HG02610 (cell line): ENCODE data around the gene SRPX2.
A peak's percentile ranks its signal among the peaks of the same experiment; 100 is the strongest.
"Not testable (repeated sequence)": the region's sequence is repeated elsewhere in the genome, so short reads cannot be mapped to it uniquely, and the experiment has no call there.

Experiments used
- ATAC-seq: cut with Tn5 transposase; IDR thresholded peaks from one replicate; pipeline ENCODE4 v1.9.1; 2021; ENCODE audit warnings: mild to moderate bottlenecking, moderate library complexity; ENCODE audit not compliant: unreplicated experiment

SRPX2 gene

GRCh38 chrX:100695991-100696390 is 52.0 kb downstream of the SRPX2 start:
- no peak for ATAC-seq

GRCh38 chrX:100696699-100697351 is 52.8 kb downstream of the SRPX2 start:
- no peak for ATAC-seq

DNA sequence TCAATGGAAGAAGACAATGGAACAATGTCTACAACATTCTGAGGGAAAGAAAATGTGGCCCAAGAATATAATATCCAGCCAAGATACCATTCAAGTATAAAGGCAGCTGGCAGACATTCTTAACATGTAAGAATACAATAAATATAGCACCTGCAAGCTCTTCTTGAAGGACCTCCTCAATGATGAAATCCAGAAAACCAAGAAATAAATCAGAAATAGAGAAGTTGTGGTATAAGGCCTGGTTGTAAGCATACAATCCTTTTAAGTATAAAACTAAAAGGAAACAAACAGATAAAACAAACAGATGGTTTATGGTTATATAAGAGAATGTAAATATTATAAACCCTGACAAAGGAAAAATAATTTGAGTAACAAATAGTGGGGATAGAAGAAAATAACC is 54.6 kb downstream of the SRPX2 start:
- ATAC-seq = no peak

GRCh38 chrX:100700809-100701208 is 56.8 kb downstream of the SRPX2 start:
- peak; percentile 88 for ATAC-seq

GRCh38 chrX:100704581-100705203 is 60.7 kb downstream of the SRPX2 start:
- ATAC-seq = no peak

DNA sequence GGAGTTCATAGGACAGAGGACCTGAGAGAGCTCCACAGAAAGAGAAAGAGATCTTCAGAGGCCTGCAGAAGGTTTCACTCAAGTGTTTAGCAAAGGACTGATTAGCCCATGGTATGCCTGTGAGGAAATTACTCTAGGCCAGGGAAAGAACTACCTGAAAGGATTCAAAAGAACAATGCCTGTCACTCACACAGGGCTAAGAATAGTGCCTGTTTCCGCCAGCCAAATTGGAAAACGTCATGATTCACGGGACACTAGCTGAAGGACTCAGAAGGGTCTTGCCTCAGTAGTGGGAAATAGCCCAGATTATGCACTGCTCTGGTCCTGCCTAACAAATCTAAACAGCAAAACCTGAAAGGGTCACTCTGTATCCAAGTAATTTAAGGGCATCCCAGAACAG is 66.8 kb downstream of the SRPX2 start:
- ATAC-seq = no peak

DNA sequence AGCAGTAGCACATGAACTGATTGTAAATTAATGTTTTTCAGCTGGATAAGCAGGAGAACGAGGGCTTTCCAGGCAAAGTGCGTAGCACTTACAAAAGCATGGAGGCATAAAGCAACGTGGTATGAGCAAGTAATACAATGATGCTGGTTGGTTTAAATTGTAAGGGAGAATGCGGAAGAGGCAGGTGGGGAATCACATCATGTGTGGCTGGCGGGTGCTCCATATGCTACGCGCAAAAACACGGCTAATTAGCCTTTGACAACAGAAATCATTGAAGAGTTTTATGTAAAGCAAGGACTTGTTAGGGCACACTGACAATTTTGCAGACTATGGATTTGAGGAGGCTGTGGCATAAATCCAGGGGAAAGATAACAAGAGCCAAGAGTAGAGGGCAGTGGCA is 73.4 kb downstream of the SRPX2 start:
- no peak for ATAC-seq

GRCh38 chrX:100719139-100719538 is 75.1 kb downstream of the SRPX2 start:
- no peak for ATAC-seq

DNA sequence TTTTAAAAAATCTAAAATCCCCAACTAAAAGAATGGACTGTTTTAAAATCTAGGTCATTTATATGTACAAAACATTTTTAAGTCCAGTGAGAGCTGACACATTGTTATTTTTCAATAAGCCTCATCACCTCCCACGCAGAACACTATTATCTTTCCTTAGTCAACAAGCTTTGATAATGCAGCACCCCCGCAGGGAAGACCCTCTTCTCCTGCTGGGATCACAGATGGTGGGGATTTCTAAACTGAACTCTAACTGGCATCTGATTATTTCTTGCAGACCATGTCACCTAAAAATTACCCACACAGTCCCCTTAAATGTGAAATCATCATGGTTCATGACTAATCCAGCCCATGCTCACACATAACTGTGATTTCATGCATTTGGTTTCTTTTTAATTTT is 76.3 kb downstream of the SRPX2 start:
- ATAC-seq = no peak

GRCh38 chrX:100721328-100721727 is 77.3 kb downstream of the SRPX2 start:
- no peak for ATAC-seq

GRCh38 chrX:100724006-100724405 is 80.0 kb downstream of the SRPX2 start:
- not testable (repeated sequence) for ATAC-seq
